ENCODE data around the gene OR5H2. TPM values are rescaled to one million over a fixed set of nuclear protein-coding genes. Genes with fewer than 3 reads are reported as not detected.

The OR5H2 gene
- total and polyA plus RNA-seq, 3 donors from 2014 or later = not detected

GRCh38 chr3:98331329-98331728 is 49.0 kb downstream of the OR5H2 start:
- no peaks in the 10 kb centered on the region for H3K4me1 ChIP-seq
- no peaks in the 10 kb centered on the region for H3K27me3 ChIP-seq
- no peaks in the 10 kb centered on the region for H3K36me3 ChIP-seq (ENCODE audit: low read depth, missing control alignments)
- DNase-seq = no peak
- no peak overlapping the region for H3K27ac ChIP-seq
- H3K9me3 ChIP-seq = no peaks in the 10 kb centered on the region
- intact Hi-C loops (cut with DNase I; ENCODE audit: low total_unique reads) = no loop called here
- WGBS, 2 donors = 94% methylated on average over 1 of the region's 1 CpG
- no peak overlapping the region for H3K4me3 ChIP-seq
- no peak for TF ChIP-seq POLR2A (IDR thresholded peaks at IDR 0.05)
- no peak for TF ChIP-seq CTCF (IDR thresholded peaks at IDR 0.05)

Other genes with a start within 250 kb of the OR5H2 start
- gene GABRR3, start 247.2 kb upstream of the OR5H2 start, total RNA-seq = under 1 TPM; 0.19 to 0.55 TPM
- gene GABRR3, start 247.2 kb upstream of the OR5H2 start, polyA plus RNA-seq (ENCODE audit: insufficient read depth, low read depth, low replicate concordance) = 0.38 TPM
- not detected for gene OR5AC2, start 195.3 kb upstream of the OR5H2 start, total RNA-seq
- not detected for gene OR5AC2, start 195.3 kb upstream of the OR5H2 start, polyA plus RNA-seq (ENCODE audit: insufficient read depth, low read depth, low replicate concordance)
- gene OR5H1, start 151.8 kb upstream of the OR5H2 start, total RNA-seq = under 1 TPM in 1 of 2 donors, not detected in 1; 0.08 TPM
- not detected for gene OR5H1, start 151.8 kb upstream of the OR5H2 start, polyA plus RNA-seq (ENCODE audit: insufficient read depth, low read depth, low replicate concordance)
- under 1 TPM; 0.06 to 0.16 TPM for gene OR5H14, start 135.0 kb upstream of the OR5H2 start, total RNA-seq
- gene OR5H14, start 135.0 kb upstream of the OR5H2 start, polyA plus RNA-seq (ENCODE audit: insufficient read depth, low read depth, low replicate concordance) = 0.41 TPM
- not detected for gene OR5H15, start 115.8 kb upstream of the OR5H2 start, total RNA-seq
- not detected for gene OR5H15, start 115.8 kb upstream of the OR5H2 start, polyA plus RNA-seq (ENCODE audit: insufficient read depth, low read depth, low replicate concordance)
- gene OR5H6, start 18.3 kb upstream of the OR5H2 start, total RNA-seq = not detected
- not detected for gene OR5H6, start 18.3 kb upstream of the OR5H2 start, polyA plus RNA-seq (ENCODE audit: insufficient read depth, low read depth, low replicate concordance)
- gene OR5K4, start 71.3 kb downstream of the OR5H2 start, total RNA-seq = not detected
- gene OR5K4, start 71.3 kb downstream of the OR5H2 start, polyA plus RNA-seq (ENCODE audit: insufficient read depth, low read depth, low replicate concordance) = not detected
- gene OR5K3, start 108.2 kb downstream of the OR5H2 start, total RNA-seq = not detected
- gene OR5K3, start 108.2 kb downstream of the OR5H2 start, polyA plus RNA-seq (ENCODE audit: insufficient read depth, low read depth, low replicate concordance) = not detected
- gene OR5K1, start 180.7 kb downstream of the OR5H2 start, total RNA-seq = not detected
- gene OR5K1, start 180.7 kb downstream of the OR5H2 start, polyA plus RNA-seq (ENCODE audit: insufficient read depth, low read depth, low replicate concordance) = not detected
- not detected for gene OR5K2, start 215.2 kb downstream of the OR5H2 start, total RNA-seq
- not detected for gene OR5K2, start 215.2 kb downstream of the OR5H2 start, polyA plus RNA-seq (ENCODE audit: insufficient read depth, low read depth, low replicate concordance)
- 100 to 1,000 TPM; 150 to 162 TPM for gene CLDND1, start 240.4 kb downstream of the OR5H2 start, total RNA-seq
- 207 TPM for gene CLDND1, start 240.4 kb downstream of the OR5H2 start, polyA plus RNA-seq (ENCODE audit: insufficient read depth, low read depth, low replicate concordance)
- not detected for gene GPR15, start 249.5 kb downstream of the OR5H2 start, total RNA-seq
- 0.34 TPM for gene GPR15, start 249.5 kb downstream of the OR5H2 start, polyA plus RNA-seq (ENCODE audit: insufficient read depth, low read depth, low replicate concordance)

All from testis (tissue), 3 donors.